Right lobe of liver (tissue), 4 donors: ENCODE measurements around the gene TXLNA.

Source experiments
- CTCF ChIP-seq, 4 donors: fragments of 200-600 bp in 3 of 4; fragments of 450-650 bp in 1 of 4; IDR thresholded peaks; one replicate each; pipeline versions ENCODE4 v1.5.1 to v1.8.0; 2016 to 2022; ENCODE audit warnings: antibody characterized with exemption in 4 of 4, mild to moderate bottlenecking in 2 of 4
- POLR2A ChIP-seq: fragments of 450-650 bp; IDR thresholded peaks from one replicate; pipeline ENCODE4 v1.6.1; 2017; ENCODE audit warnings: antibody characterized with exemption, mild to moderate bottlenecking
- donor health status: DM: no; HTN: no; CAD: no.
- donor health status: DM: no; HTN: no; CAD: no.
- donor health status: DM: no; HTN: yes; CAD: no.

GRCh38 chr1:32178380-32179192 lies 889 bp upstream of the TXLNA start:
- TF ChIP-seq CTCF (IDR thresholded peaks at IDR 0.05) (no peak), POLR2A (no peak)
